ENCODE measurements around the gene BOD1L2.

GRCh38 chr18:57171026-57171425 is 24.1 kb downstream of the BOD1L2 start:
- TF ChIP-seq POLR2A (IDR thresholded peaks at IDR 0.05): no peak
- TF ChIP-seq, protein P1, sequence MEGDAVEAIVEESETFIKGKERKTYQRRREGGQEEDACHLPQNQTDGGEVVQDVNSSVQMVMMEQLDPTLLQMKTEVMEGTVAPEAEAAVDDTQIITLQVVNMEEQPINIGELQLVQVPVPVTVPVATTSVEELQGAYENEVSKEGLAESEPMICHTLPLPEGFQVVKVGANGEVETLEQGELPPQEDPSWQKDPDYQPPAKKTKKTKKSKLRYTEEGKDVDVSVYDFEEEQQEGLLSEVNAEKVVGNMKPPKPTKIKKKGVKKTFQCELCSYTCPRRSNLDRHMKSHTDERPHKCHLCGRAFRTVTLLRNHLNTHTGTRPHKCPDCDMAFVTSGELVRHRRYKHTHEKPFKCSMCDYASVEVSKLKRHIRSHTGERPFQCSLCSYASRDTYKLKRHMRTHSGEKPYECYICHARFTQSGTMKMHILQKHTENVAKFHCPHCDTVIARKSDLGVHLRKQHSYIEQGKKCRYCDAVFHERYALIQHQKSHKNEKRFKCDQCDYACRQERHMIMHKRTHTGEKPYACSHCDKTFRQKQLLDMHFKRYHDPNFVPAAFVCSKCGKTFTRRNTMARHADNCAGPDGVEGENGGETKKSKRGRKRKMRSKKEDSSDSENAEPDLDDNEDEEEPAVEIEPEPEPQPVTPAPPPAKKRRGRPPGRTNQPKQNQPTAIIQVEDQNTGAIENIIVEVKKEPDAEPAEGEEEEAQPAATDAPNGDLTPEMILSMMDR (IDR thresholded peaks at IDR 0.05): no peak
